ENCODE data around the gene CCSER1. TPM values are rescaled to one million over a fixed set of nuclear protein-coding genes. Genes with fewer than 3 reads are reported as not detected.

Gene CCSER1
- polyA plus RNA-seq, 3 donors from 2014 or later, result 0.13 to 0.99 (median 0.90) TPM

GRCh38 chr4:90148574-90149148 is 21.5 kb downstream of the CCSER1 start:
- H3K27ac Mint-ChIP-seq, result no peak overlapping the region
- peaks cover 0 to 3% (median 0%) of the 10 kb centered on the region in 6 donors for H3K9me3 Mint-ChIP-seq
- no peak for DNase-seq
- no peaks in the 10 kb centered on the region for H3K36me3 Mint-ChIP-seq
- no peak overlapping the region for H3K4me3 Mint-ChIP-seq
- no peaks in the 10 kb centered on the region for H3K4me1 Mint-ChIP-seq
- H3K27me3 Mint-ChIP-seq (ENCODE audit: low read depth in 3 of 3), result peaks cover 0 to 2% (median 0%) of the 10 kb centered on the region in 3 donors

DNA sequence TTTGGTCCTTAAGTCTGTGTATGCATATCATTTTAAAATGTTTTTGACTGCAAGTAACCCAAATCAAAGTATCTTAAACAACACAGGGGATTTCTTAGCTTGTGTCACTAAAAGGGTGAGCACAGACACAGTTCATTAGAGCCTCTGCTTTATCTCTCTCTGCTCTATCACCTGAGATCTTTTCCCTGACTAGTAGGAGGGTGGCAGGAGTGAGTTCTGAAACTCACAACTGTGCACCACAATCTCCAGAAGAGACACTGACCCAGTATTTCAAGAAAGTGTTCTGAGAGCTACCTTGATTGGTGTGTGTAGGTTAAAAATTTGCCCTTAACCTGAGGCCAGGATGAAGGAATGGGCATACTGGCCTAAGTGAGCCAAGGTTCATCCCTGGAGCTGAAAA is 24.8 kb downstream of the CCSER1 start:
- Mint-ChIP-seq H3K27me3 (ENCODE audit: low read depth in 3 of 3) (peaks cover 0 to 2% (median 0%) of the 10 kb centered on the region in 3 donors), H3K4me3 (no peak overlapping the region), H3K36me3 (no peaks in the 10 kb centered on the region), H3K27ac (no peak overlapping the region), H3K9me3 (peaks cover 0 to 3% (median under 1%) of the 10 kb centered on the region in 6 donors), H3K4me1 (no peaks in the 10 kb centered on the region)
- no peak for DNase-seq

DNA sequence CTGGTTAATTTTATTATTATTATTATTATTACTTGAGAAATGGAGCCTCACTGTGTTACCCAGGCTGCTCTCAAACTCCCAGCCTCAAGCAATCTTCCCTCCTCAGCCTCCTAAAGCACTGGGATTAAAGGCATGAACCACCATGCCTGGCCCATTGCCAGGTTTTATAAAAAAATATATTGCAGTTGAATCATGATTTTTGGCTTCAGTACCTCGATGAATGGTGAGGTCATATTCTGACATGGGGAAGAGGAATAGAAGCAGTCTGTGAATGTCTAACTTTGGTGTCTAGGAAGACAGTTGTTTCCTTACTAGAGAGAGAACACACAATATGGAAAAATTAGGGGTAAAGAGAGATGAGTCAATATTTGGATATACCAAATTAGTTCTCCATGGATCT is 32.0 kb downstream of the CCSER1 start:
- DNase-seq, result no peak
- peaks cover 0 to 11% (median 3%) of the 10 kb centered on the region in 6 donors for H3K9me3 Mint-ChIP-seq
- peaks cover 0 to 2% (median 0%) of the 10 kb centered on the region in 3 donors for H3K27me3 Mint-ChIP-seq (ENCODE audit: low read depth in 3 of 3)
- no peak overlapping the region for H3K4me3 Mint-ChIP-seq
- H3K36me3 Mint-ChIP-seq, result no peaks in the 10 kb centered on the region
- H3K4me1 Mint-ChIP-seq, result no peaks in the 10 kb centered on the region
- H3K27ac Mint-ChIP-seq, result no peak overlapping the region

- Mint-ChIP-seq H3K27ac (no peak overlapping the region), H3K27me3 (ENCODE audit: low read depth in 3 of 3) (peaks cover 0 to 2% (median 0%) of the 10 kb centered on the region in 3 donors), H3K4me1 (no peaks in the 10 kb centered on the region), H3K4me3 (no peak overlapping the region), H3K9me3 (peaks cover 0 to 11% (median 3%) of the 10 kb centered on the region in 6 donors), H3K36me3 (no peaks in the 10 kb centered on the region)
- DNase-seq, result no peak
Observed at GRCh38 chr4:90160044-90160443, 32.9 kb downstream of the CCSER1 start.

GRCh38 chr4:90162566-90162965 is 35.4 kb downstream of the CCSER1 start:
- Mint-ChIP-seq H3K9me3 (peaks cover 0 to 7% (median 3%) of the 10 kb centered on the region in 6 donors), H3K36me3 (no peaks in the 10 kb centered on the region), H3K27ac (no peak overlapping the region), H3K4me1 (no peaks in the 10 kb centered on the region), H3K4me3 (no peak overlapping the region), H3K27me3 (ENCODE audit: low read depth in 3 of 3) (peaks cover 0 to 2% (median 0%) of the 10 kb centered on the region in 3 donors)
- no peak for DNase-seq

- no peaks in the 10 kb centered on the region for H3K4me1 Mint-ChIP-seq
- H3K9me3 Mint-ChIP-seq, result peaks cover 0 to 7% (median 2%) of the 10 kb centered on the region in 6 donors
- no peaks in the 10 kb centered on the region for H3K36me3 Mint-ChIP-seq
- H3K27ac Mint-ChIP-seq, result no peak overlapping the region
- no peak for DNase-seq
- H3K4me3 Mint-ChIP-seq, result no peak overlapping the region
- H3K27me3 Mint-ChIP-seq (ENCODE audit: low read depth in 3 of 3), result peaks cover 0 to 2% (median 1%) of the 10 kb centered on the region in 3 donors
Observed at GRCh38 chr4:90163872-90164271, 36.7 kb downstream of the CCSER1 start.

DNA sequence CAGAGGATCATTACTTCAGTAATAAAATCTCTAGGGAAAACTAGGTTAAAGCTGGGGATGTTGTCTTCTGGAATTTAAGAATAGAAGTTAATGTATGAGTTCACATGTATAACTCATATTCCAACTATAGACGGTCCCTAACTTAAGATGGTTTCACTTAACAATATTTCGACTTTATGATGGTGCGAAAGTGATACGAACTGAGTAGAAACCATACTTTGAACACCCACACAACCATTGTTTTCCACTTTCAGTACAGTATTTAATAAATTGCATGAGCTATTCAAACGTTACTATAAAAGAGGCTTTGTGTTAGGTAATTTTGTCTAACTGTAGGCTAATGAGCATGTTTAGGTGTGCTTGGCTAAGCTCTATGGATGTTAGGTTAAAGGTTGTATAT is 38.7 kb downstream of the CCSER1 start:
- Mint-ChIP-seq H3K36me3 (no peaks in the 10 kb centered on the region), H3K27ac (no peak overlapping the region), H3K4me1 (no peaks in the 10 kb centered on the region), H3K4me3 (no peak overlapping the region), H3K27me3 (ENCODE audit: low read depth in 3 of 3) (peaks cover 0 to 1% (median 0%) of the 10 kb centered on the region in 3 donors), H3K9me3 (peaks cover 4 to 11% (median 6%) of the 10 kb centered on the region in 6 donors)
- DNase-seq, result no peak

DNA sequence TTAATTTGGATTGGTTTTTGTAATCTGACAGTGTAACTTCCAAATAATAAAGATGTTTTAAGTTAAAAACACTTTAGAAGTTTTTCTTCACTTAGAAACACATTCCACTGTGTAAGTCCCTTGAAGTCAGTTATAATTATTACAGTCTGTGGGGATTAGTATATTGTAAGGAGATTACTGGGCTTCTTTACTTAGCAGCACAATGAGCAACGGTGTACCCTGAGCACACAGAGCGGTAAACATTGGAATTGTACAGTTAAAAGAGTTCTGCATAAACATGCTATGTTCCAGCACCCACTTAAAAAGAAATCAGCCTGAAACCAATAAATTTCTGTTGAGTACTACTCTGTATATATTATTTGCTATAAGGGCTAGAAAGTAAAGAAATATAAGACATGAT is 44.3 kb downstream of the CCSER1 start:
- Mint-ChIP-seq H3K4me3 (no peak overlapping the region), H3K4me1 (no peaks in the 10 kb centered on the region)

DNA sequence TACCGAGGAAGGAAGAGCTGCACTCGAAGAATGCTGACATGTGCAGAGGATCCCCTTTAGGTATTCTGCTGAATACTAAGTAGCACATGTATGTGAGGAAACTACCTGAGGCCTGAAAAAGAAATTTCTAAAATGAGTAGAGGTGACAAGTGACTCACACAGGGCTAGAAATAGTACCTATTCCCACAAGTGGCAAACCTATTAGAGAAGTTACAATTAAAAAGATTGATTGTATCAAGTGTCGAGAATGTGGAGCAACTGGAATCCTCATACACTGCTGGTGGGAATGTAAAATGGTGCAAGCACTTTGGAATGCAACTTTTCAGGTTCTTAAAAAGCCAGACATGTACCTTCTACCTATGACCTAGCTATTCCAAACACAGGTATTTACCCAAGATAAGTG is 47.4 kb downstream of the CCSER1 start:
- Mint-ChIP-seq H3K27ac (no peak overlapping the region), H3K4me1 (no peaks in the 10 kb centered on the region), H3K27me3 (ENCODE audit: low read depth in 3 of 3) (peaks cover 0 to 2% (median 0%) of the 10 kb centered on the region in 3 donors), H3K4me3 (no peak overlapping the region), H3K9me3 (peaks cover 5 to 14% (median 6%) of the 10 kb centered on the region in 6 donors), H3K36me3 (no peaks in the 10 kb centered on the region)
- DNase-seq, result no peak

More for the DNA sequence above, 44.3 kb downstream of the CCSER1 start:
- no peak for DNase-seq
- Mint-ChIP-seq H3K9me3 (peaks cover 6 to 14% (median 7%) of the 10 kb centered on the region in 6 donors), H3K27ac (no peak overlapping the region), H3K36me3 (no peaks in the 10 kb centered on the region), H3K27me3 (ENCODE audit: low read depth in 3 of 3) (peaks cover 0 to 2% (median 1%) of the 10 kb centered on the region in 3 donors)

- Mint-ChIP-seq H3K27ac (no peak overlapping the region), H3K4me3 (no peak overlapping the region), H3K9me3 (peaks cover 0 to 4% (median 0%) of the 10 kb centered on the region in 6 donors), H3K36me3 (no peaks in the 10 kb centered on the region), H3K27me3 (ENCODE audit: low read depth in 3 of 3) (peaks cover 0 to 2% (median 0%) of the 10 kb centered on the region in 3 donors), H3K4me1 (no peaks in the 10 kb centered on the region)
- no peak for DNase-seq
Observed at GRCh38 chr4:90181644-90182043, 54.5 kb downstream of the CCSER1 start.

DNA sequence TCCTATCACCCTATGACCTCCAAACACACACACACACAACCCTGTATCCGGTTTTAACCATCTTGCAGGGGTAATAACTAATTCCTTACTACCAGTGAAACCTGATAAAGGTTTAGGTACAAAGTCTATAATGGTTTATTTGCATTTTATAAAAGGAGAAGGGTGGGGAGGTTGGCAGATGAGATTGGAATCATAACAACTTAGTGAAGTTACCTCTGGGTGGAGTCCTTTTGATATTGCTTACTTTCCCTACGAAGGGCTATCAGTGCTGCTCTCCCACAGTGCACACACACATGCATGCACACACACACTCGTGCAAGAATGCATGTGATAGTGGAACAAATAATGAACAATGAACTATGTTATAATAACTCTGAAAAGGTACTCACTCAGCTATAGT is 56.1 kb downstream of the CCSER1 start:
- Mint-ChIP-seq H3K4me1 (no peaks in the 10 kb centered on the region), H3K36me3 (no peaks in the 10 kb centered on the region), H3K27me3 (ENCODE audit: low read depth in 3 of 3) (peaks cover 0 to 2% (median 0%) of the 10 kb centered on the region in 3 donors), H3K4me3 (no peak overlapping the region), H3K27ac (no peak overlapping the region), H3K9me3 (peaks cover 0 to 4% (median 0%) of the 10 kb centered on the region in 6 donors)
- no peak for DNase-seq

- Mint-ChIP-seq H3K4me3 (no peak overlapping the region), H3K27me3 (ENCODE audit: low read depth in 3 of 3) (peaks cover 0 to 2% (median 0%) of the 10 kb centered on the region in 3 donors), H3K27ac (no peak overlapping the region), H3K36me3 (no peaks in the 10 kb centered on the region), H3K9me3 (no peaks in the 10 kb centered on the region), H3K4me1 (no peaks in the 10 kb centered on the region)
- DNase-seq, result no peak
Observed at GRCh38 chr4:90184560-90184959, 57.4 kb downstream of the CCSER1 start.

- peaks cover 0 to 2% (median 0%) of the 10 kb centered on the region in 6 donors for H3K9me3 Mint-ChIP-seq
- peaks cover 0 to 2% (median 0%) of the 10 kb centered on the region in 3 donors for H3K27me3 Mint-ChIP-seq (ENCODE audit: low read depth in 3 of 3)
- H3K27ac Mint-ChIP-seq, result no peak overlapping the region
- no peaks in the 10 kb centered on the region for H3K4me1 Mint-ChIP-seq
- H3K36me3 Mint-ChIP-seq, result no peaks in the 10 kb centered on the region
- H3K4me3 Mint-ChIP-seq, result no peak overlapping the region
- DNase-seq, result no peak
Observed at GRCh38 chr4:90185416-90185815, 58.2 kb downstream of the CCSER1 start.

DNA sequence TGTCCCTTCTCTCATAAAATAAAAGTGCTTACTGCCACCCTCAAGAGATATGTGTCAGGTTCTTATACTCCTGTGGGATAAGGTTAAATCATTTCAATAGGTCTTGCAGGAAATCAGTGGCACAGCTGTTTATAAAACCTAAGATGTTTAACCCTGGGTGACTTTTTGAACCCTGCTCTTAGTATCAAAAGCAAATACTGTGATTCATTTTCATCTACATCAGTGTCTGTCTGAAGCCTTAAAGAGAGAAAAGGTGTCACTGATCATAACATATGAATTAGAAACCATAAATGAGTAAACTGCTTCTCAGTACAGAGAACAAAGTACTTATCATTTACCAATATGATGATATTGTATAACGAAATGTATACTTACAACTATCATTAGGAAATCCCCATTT is 59.0 kb downstream of the CCSER1 start:
- Mint-ChIP-seq H3K4me3 (no peak overlapping the region), H3K9me3 (peaks cover 0 to 3% (median under 1%) of the 10 kb centered on the region in 6 donors), H3K27me3 (ENCODE audit: low read depth in 3 of 3) (peaks cover 0 to 4% (median 2%) of the 10 kb centered on the region in 3 donors), H3K27ac (no peak overlapping the region), H3K4me1 (no peaks in the 10 kb centered on the region), H3K36me3 (no peaks in the 10 kb centered on the region)
- DNase-seq, result no peak

All from immature natural killer cell (primary cell).